NCI-H2029 treated with DMSO at 0.1 percent for 48 hours (cell line): ENCODE data around the gene IRF1.

Experiments used
- DNase-seq: peaks from one replicate; lab custom pipeline; 2025; lab: John Stamatoyannopoulos, UW

The IRF1 gene

DNA sequence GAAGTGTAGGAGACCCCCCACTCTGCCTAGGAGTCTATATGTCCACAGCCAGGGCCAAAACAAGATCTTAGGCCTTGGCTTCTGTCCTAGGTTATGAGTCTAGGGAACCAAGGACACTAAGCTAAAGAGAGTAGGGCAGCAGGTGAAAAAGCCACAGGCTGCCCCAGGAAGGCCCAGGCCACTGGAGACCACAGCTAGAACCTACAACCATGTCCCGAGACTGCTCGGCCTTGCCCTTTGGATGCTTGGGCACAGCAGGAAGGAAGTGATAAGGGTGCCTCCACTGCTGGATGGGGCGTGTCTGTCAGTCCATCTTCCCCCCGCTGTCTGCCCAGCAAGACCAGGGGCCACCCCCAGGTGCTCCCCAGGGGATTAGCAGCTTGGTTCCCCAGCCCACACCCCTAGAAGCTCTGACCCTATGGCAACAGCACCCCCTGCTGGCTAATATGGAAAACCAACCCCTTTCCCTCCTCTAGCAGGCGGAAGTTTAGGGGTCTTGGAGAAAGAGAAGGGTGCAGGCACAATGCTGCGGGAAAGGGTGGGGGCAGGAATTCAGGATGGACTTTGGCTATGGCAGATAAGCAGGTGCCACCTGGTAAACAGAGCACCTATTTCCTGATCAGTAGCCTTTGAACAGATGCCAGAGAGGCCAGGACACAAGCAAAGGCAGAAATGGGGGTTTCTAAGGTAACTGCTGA, 10.5 kb upstream of the IRF1 start:
- DNase-seq, result no peak

DNA sequence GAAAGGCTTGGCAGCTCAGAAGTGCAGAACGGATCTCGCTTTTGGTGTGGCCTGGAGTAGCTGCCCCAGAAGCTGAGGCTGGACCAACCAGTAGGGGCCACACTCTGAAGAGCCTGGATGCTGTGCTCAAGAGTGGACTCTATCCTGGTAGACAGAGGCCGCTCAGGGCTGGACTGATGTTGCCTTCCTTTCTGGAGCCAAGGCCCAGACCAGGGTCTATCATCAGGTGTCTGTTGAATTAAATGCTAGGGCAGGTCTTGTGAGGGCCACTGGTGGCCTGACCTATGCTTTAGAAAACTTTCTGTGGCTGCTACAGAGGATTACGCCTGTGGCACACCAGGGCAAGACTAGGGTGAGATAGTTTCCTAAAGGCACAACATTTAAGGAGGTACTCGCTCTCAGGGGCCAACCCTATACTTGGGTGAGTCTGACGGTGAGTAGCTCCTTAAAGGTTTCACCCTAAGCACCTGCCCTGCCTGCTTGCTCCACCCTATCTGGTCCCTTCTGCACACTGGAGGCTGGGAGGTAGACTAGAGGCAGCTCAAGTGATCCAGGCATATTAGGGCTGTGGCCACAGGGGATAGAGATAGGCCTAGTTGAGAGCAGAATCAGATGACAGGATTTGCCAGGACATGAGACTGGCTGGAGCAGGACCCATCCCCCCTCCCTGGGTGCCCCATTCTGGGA, 9.8 kb upstream of the IRF1 start:
- no peak for DNase-seq

DNA sequence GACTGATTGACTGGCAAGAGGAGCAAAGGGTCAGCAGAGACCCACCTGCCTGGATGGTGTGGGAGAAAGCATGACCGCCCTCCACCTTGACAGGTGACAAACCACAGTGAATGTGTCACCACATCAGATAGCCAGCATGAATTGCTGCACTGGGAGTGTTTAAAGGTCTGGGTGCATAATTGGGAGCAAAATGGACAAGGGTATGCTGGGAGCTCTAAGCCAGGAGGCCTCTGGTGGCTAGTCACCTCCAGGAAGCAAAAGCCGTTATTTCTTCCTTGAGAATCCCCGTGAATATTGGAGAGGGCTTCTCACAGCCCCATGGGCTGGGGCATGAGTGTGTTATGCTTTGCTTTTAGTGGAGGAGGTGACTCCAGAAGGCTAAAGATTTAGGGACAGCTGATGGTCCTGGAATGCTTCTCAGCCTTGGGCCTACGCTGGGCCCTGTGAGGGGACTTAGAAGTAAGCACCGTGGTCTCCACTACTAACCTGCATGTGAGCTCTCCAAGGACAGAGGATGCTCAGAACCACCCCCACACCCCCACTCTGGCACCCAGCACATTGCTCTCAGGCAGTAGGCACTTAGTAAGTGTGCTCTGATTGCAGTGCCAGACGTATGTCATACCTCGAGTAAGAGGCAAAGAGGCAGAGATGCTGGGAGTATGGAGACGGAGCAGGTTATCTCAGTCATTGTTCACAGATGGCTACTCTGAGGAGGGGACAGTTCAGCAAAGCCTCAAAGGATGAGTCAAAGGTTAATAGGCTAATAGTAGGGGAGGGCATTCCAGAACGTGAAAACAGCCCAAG, 9.1 kb upstream of the IRF1 start:
- no peak for DNase-seq

DNA sequence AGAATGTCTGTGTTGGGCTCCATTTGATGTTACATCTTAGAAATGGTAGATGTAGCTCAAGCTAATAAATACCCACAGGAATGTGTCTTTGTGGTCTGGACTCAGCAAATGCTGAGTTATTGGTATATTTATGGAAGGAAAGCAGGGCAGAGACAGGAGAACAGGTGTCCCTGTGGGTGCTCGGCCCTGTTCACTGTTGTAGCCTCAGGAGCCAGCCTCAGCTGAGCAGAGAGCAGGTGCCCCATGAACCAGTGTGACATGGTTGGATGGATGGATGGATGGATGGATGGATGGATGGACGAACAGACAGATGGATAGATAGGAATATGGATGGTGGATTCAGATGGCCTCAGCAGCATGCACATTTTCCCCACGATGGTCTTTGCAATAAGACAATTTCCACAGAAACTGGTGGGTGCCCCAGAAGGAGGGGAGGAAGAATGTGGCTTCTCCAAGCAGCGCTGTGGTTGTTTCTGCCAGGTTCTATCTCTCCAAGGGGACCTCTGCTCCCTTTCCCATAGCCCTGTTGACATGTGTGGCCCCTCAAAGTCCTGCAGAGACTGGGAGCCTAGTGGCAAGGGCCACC, 8.2 kb upstream of the IRF1 start:
- DNase-seq, result no peak

DNA sequence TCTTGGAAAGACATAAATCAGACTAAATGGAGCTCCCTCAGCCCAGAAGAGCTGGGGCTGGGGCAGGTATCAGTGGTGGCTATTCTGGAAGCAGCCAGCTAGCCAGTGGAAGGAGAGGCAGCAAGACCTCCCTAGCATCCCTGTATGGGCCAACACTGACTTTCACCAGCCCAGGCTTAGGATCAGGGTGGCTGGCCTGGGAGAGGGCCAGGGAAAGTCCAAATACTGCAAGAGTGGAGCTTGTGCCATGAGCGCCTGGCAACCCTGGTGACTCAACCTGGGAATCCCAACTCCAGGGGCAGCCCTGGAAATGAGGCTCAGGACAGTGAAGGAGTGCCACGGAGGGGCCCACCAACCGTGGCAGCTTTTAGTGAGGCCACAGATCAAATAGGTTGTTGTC, 7.6 kb upstream of the IRF1 start:
- DNase-seq, result no peak

DNA sequence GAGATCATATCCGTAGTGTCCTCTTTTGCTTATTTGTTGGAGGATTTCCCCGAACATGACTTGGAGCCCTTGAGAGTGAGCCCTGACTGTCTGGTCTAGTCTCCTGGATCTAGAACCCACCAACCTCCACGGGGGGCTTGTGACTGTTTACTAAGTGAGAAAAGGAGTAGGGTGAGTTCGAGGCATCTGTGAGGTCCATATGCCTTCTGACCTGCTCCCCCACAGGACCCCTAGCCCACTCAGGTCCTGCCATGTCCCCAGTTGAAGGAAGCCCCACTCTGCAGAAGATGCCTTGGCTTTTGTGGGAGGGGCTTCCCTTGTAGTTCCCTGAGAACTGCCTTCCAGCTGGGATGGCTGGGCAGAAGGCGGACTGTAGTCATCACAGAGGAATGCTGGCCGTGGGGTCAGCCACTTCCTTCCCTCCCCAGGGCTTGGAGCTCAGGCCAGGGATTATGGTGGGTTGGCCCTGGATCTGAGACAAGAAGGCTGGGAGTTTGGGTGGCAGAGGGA, 7.0 kb upstream of the IRF1 start:
- DNase-seq, result no peak

DNA sequence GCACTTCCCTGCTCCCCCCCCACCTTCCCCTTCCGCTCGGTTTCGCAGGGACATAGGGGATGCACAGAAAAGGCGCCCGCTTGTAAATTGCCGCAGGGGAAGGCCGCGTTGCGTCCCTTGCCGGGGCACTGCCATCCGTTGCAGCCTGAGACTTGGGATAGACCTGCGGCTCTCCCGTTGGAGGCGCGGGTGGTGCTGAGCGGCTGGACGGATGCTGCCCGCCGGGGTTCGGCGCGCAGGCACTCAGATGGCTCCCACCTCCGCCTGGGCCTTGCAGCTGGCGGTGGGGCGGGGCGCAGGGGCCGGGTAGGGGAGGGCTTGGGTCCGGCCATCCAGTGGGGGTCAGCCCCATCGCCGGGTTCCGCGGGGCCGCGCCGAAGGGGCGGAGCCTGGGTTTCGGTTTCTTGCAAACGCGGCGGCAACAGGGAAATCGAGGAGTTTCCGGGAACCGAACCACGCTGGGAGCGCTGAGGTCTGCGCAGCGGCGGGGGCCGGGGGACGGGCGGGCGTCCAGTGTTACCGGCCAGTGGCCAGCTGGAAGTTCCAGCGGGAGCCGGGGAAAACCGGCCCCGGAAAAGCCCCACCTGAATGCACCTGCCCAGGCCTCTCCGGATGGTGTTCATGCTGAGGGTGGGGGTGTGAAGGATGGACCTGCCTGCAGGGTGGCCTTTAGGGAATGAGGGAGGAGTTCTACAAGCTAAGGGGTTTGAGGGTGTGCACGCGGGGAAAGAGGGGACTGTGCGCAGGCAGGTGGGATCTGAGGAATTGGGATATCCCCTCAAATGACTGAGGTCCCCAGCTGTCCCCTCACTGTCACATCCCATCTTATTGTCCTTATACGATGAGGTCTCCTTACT, 6.3 kb upstream of the IRF1 start:
- no peak for DNase-seq

DNA sequence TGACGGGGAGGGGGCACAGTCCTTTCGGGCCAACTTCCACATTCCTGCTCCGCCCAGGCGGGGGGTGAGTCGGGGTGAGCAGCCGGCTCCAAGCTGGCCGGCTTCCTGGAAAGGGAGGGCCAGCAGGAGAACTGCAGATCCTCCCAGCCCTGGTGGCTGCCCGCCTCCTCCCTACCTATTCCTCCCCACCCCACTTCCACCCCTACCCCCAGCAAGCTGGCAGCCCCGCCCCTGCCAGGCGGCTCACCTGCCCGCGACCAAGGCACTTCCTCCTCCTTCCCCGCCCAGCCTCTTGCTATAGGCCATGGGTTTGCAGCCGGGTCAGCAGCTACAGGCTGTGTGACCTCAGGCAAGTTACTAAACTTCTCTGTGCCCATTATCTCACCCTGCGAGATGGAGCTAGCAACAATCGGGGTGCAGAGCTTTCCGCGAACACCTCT, 5.6 kb upstream of the IRF1 start:
- peak; percentile 81 for DNase-seq

DNA sequence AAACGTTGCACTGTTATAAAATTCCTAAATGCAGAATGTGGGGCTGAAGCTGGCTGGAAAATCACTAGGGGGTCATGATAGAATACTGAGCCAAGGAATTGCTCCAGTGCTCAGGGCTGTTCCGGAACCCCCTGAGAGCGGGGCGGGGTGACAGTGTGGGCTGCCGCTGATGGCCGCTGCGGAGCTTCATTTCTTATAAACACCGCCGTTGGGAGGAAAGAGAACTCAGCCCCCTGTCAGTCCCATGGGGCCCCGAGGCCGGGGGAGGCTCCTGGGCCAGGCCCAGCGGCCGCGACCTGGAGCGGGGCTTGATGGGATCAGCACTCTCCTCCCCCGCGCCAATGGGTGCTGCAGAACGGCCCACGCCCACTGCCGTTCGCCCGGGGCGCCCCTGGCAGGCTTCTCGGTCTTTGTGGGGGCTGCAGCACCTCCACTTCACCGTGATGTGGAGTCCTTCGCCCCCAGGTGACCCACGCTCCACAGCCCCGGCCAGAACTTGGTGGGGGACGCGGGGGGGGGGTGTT, 5.2 kb upstream of the IRF1 start:
- DNase-seq, result no peak

DNA sequence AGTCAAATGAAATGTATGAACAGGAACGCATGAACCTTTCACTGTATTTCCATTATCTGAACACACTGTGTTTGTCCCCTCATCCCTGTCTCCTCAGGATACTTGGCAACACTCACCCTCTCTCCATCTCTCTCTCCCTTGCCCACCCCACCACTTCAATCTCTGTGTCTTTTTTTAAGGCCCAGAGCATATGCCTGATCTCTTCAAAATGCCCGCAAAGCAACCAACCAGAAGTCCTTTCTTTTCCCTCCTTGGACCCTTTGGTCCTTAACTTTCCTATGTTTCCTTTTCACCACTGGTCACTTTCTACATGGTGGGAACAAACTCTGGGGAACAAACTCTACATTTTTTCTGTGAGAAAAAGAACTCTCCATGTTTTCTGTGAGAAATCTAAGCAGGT, 3.2 kb upstream of the IRF1 start:
- DNase-seq, result no peak

DNA sequence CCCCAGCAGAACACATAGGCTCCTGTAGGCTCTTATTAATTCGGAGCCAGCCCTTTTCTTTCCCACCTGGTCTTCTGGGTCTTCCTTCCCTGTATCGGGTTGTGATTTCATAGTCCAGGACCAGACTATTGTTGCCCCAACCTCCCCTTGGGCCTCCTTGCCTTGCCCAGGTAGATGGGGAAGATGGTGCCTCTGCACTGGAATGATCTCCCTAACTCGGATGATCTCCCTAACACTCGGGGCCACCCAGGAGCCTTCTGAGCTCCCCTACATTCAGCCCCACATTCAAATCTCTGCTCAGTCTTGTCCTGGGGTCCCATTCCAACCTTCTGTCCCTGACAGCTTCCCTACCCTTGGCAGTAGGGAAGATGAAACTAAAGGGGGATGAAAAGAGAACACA, 2.7 kb upstream of the IRF1 start:
- no peak for DNase-seq

DNA sequence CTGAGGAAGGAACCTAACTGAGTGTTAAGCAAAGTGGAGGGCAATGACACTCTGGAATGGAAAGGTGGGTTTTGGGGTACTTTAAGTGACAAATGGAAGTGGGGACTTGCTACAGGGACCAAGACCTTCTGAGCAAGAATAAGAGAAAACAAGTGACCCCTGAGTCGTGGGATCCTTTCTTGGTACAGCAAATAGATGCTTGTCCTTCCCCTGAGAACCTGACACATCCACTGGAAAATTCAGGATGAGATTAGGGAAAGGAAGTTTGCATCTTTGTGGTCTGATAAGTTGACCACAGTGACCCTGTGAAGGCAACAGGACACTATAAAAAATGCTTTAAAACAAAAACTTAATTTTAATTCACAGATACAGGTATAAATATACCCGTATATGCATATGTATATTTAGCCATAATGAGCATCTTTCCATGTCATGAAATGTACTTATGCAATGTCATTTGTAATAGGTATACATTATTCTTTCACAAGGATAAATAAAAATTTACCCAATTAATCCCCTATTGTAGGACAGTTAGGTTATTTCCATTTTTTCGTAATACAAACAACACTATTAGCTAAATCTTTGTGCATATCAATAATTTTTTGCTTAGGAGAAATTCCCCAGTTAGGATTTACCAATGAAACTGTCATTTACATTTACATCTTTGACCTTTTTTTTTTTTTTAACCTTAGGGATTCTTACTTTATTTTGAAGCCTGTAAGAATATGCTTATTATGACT, 2.0 kb upstream of the IRF1 start:
- DNase-seq, result no peak

DNA sequence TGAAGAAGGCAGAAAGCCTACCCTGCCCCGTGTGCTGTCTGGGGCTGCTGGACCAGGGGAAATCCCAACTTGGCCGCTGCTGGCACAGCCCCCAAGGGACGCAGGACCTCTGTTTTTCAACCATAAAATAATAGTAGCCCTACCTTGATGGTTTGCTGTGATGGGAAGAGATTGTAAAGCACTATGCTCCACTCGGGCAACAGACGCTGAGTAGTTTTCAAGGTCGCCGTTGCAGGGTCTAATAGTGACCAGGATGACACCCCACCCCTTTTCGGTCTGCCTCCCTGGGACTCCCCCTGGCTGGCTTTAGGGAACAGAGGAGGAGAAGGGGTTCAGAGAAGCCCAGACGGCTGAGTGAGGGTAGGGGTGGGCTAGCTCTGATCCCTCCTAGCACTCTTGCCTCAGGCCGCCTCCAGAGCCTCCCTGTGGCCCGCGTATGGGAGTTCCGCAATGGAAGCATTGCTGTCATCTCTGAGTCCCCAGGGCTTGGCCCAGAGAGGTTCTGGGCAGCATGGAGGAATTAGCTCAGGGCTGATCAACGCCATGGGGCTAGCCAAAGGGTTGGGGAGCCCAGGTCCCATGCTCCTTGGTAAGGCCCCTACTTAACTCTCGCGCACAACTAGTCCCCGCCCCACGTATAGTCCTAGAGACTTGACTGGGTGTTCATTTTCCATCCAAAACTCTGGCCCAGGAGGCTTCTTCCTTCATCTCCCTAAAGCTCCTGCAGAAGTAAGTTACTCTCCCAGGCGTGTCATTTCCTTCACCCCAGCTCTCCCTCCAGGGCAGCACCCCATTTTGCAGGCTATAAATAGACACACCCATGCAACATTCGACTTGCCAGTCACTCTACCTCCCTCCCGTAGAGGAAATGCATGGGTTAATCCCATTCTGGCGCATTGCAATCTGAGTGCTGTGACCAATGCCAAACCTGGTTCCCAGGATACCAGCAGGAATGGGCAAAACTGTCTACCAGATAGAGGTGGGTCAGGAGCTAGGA, 1.1 kb upstream of the IRF1 start:
- no peak for DNase-seq

DNA sequence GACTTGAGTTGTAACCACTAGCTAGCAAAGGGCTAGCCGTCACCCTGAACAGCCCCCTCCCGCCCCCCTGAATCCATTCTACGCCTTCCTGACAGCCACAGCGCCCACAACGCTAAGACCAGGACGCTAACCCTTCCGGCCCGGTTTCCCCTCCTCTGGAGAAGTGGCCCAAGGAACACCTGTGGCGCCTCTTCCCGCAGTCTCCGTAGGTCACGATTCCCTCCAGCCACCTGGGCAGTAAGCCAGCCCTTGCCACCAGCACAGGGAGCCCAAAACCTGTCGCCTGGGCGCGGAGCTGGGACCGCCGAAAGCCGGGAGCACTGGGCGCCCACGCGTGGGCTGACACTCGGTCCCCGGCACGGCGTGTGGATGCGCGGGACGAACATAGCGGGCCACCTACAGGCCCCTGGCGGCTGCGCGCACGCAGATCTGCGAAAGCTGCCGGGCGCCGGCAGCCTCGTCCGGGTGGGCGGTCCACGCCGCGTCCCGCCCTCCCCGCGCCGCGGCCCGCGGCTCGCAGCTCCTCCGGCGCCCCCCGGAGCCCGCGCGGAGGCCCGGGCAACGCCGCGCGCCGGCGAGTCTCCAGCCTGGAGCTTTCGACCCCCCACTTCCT, 596 bp downstream of the IRF1 start:
- no peak for DNase-seq

DNA sequence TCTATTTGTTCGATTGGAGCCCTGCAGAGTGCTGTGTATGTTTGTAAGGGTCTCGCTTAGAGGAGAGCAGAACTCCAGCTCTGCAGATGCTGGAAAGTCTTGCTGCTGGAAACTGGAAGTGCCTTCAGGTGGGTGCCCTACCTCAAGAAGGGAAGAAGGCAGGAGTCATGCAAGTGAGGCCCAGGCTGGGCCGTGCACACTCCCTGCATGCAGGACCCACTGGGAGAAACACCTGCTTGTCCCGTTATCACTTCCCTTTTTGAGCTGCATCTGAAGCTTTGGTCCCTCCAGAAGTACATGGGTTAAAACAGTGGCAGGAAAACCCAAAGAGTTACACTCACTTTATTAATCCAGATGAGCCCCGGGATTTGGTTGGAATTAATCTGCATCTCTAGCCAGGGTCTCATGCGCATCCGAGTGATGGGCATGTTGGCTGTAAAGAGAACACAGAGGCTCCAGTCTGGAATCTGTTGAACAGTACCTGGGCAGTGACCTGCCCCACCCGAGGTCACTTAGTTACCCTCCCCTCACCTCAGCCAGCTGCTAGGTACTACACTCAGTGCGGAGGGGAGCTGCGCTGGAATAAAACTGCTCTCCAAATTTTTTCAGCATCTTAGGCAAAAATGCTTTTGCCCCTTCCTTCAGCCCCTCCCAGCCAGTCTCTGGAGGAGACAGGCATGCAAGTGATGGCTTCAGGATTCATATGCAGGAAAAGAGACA, 1.4 kb downstream of the IRF1 start:
- no peak for DNase-seq

DNA sequence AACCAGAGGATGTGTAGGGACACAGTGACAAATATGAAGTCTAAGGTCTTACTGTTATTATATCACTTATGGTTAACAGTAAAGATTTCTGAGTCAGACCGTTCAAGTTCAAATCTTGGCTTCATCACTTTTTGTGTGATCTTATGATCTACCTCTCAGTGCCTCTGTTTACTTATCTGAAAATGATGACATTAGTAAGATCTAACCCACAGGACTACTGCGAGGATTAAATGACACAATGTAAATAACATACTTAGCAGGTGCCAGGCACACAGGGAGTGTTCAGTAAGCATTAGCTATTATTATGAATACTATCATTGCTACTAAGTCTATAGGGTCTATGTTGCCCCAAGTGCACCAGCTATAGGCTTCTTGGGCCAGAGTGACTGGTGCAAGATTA, 2.0 kb downstream of the IRF1 start:
- DNase-seq, result no peak

DNA sequence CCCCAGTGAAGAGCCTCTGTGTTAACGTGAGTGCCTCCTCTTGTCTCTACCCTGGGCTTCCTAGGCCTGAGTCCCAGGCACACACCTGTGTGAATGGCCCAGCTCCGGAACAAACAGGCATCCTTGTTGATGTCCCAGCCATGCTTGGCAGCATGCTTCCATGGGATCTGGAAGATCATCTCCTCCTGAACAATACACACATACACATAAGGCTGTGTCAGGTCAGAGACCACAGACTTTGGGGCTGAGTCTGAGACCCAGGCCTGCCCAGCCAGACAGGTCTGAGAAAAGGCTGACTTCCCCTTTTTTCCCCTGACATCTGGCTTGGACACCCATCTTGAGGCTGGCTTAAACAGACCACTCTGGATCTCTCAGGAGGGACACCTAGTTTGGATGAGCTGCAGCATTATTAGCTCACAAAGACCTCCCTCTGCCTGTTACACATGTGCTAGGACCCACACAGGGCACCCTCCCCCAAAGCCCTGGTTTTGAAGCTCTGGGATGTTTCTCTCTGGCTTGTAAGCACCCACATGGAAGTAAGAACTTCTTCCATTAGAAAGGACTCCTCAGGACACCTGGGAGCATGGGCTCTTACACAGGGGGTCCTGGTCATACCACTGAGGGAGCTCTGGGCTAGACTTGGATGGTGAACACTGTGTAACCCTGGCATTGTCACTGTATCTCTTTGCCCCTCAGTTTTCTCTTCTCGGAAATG, 2.6 kb downstream of the IRF1 start:
- DNase-seq, result no peak

DNA sequence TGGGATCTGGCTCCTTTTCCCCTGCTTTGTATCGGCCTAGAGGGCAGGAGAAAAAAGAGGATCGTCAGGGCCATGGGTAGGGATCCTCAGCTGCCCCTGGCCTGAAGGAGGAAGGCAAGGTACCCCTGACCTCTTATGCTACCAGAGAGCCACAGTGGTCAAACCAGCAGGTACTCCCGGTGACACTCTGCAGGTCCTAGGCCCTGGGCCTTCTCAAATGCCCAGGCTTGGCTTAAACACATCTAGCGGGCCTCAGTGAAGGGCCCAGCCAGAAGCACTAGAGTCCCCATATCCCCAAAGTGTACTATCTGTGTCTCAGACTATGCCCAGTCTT, 3.5 kb downstream of the IRF1 start:
- DNase-seq, result no peak
